HepG2 (cell line): ENCODE results near the gene MEGF6. TPM values are rescaled to one million over a fixed set of nuclear protein-coding genes. Genes with fewer than 3 reads are reported as not detected.
A peak's percentile ranks its signal among the peaks of the same experiment; 100 is the strongest.

Experiments
- ATAC-seq: fragments of 200-7000 bp; cut with Tn5 transposase; 3 replicates; pipeline ENCODE4 v1.9.1; 2020; ENCODE audit warnings: mild to moderate bottlenecking, moderate library complexity
- BruUV-seq: library from RNA; stranded (reverse); fragments of 400-500 nt; replicated peaks from 2 replicates; lab custom pipeline; 2021; lab: Mats Ljungman, UMichigan
- CTCF ChIA-PET: fragments of 300-600 bp; formaldehyde crosslinking; extraction: SDS; loops from one replicate; lab custom pipeline; 2021; ENCODE audit warnings: low total read pairs, inconsistent platforms, low intra/inter-chr PET ratio; lab: Yijun Ruan, JAX
- POLR2A ChIA-PET: fragments of 350-600 bp; sonication (Branson Sonifier 250); formaldehyde crosslinking; loops from one replicate; lab custom pipeline; 2020; ENCODE audit warnings: antibody characterized with exemption, inconsistent platforms; lab: Yijun Ruan, JAX
- DNase-seq: peaks from one replicate; pipeline ENCODE4 v3.0.0-alpha.2; 2015; ENCODE audit warnings: low spot score
- FAIRE-seq: peaks from 3 replicates; lab custom pipeline; 2011; peaks lifted over from hg19 to GRCh38; lab: Jason Lieb, UNC
- H2AFZ ChIP-seq: one replicate; pipeline ENCODE4 v1.6.1; 2011; ENCODE audit warnings: low read length, inconsistent platforms
- H3K27ac ChIP-seq: fragments of 300-600 bp; 3 replicates; pipeline ENCODE4 v1.8.0; 2011; ENCODE audit warnings: mixed run types, mild to moderate bottlenecking, mixed read lengths, low read length, inconsistent platforms; ENCODE audit not compliant: insufficient read depth; ENCODE audit errors: extremely low read length
- H3K27me3 ChIP-seq, 2 experiments: fragments of 200-600 bp in 1 of 2; 2 replicates in 1 of 2; 3 replicates in 1 of 2; pipeline versions ENCODE4 v1.6.0 to v1.8.0; 2011; ENCODE audit warnings: low read length in 2 of 2, mild to moderate bottlenecking in 2 of 2, moderate library complexity in 2 of 2, inconsistent platforms in 1 of 2; ENCODE audit not compliant: insufficient read depth in 2 of 2, control insufficient read depth in 1 of 2
- H3K36me3 ChIP-seq, 2 experiments: fragments of 200-600 bp in 1 of 2; replicated peaks in 1 of 2; 2 replicates in 1 of 2; 3 replicates in 1 of 2; pipeline versions ENCODE4 v1.5.1 to v1.8.0; 2011; ENCODE audit warnings: low read length in 2 of 2, inconsistent platforms in 1 of 2; ENCODE audit not compliant: insufficient read depth in 2 of 2, control insufficient read depth in 1 of 2
- H3K4me1 ChIP-seq: 2 replicates; pipeline ENCODE4 v1.5.1; 2012; ENCODE audit warnings: low read length, inconsistent platforms; ENCODE audit not compliant: insufficient read depth
- H3K4me2 ChIP-seq: 2 replicates; pipeline ENCODE4 v1.6.0; 2011; ENCODE audit warnings: low read depth, low read length, inconsistent platforms
- H3K4me3 ChIP-seq, 3 experiments: fragments of 200-600 bp in 1 of 3; sonication (generic), shearing (Covaris generic) in 1 of 3; replicated peaks in 1 of 3; 2 replicates each; pipeline ENCODE4 v1.5.1; 2011 to 2016; ENCODE audit warnings: low read length in 3 of 3, inconsistent platforms in 2 of 3, low read depth in 2 of 3, mild to moderate bottlenecking in 2 of 3, control low read depth in 1 of 3, mixed read lengths in 1 of 3; ENCODE audit not compliant: insufficient read depth in 1 of 3
- H3K79me2 ChIP-seq: one replicate; pipeline ENCODE4 v1.6.1; 2011; ENCODE audit warnings: low read length, inconsistent platforms; ENCODE audit not compliant: insufficient read depth
- H3K9ac ChIP-seq: 2 replicates; pipeline ENCODE4 v1.6.0; 2011; ENCODE audit warnings: mild to moderate bottlenecking, low read depth, low read length, inconsistent platforms; ENCODE audit not compliant: insufficient read depth
- H3K9me3 ChIP-seq: 2 replicates; pipeline ENCODE4 v1.5.1; 2012; ENCODE audit warnings: mild to moderate bottlenecking, low read length
- H4K20me1 ChIP-seq: 2 replicates; pipeline ENCODE4 v1.6.0; 2011; ENCODE audit warnings: inconsistent platforms, mild to moderate bottlenecking, low read length, moderate library complexity; ENCODE audit not compliant: insufficient read depth
- ADNP ChIP-seq: sonication (generic); formaldehyde crosslinking; IDR thresholded peaks from 2 replicates; pipeline ENCODE4 v1.4.0; 2020; ENCODE audit warnings: missing genetic modification reagents
- AGO2 ChIP-seq: fragments of 200-400 bp; formaldehyde crosslinking; optimal IDR thresholded peaks from 2 replicates; pipeline ENCODE3; 2017; ENCODE audit warnings: mild to moderate bottlenecking, low read depth, low read length, moderate library complexity
- ETV6 ChIP-seq: sonication (generic); formaldehyde crosslinking; conservative IDR thresholded peaks from 2 replicates; pipeline ENCODE4 v1.4.0; 2020; ENCODE audit warnings: missing genetic modification reagents
- HOXA7 ChIP-seq: sonication (generic); formaldehyde crosslinking; IDR thresholded peaks from 2 replicates; pipeline ENCODE4 v1.8.1; 2022; ENCODE audit warnings: mild to moderate bottlenecking, missing genetic modification reagents, moderate library complexity
- KDM2A ChIP-seq: sonication (generic); formaldehyde crosslinking; IDR thresholded peaks from 2 replicates; pipeline ENCODE4 v1.4.0; 2020; ENCODE audit warnings: low read depth, missing genetic modification reagents, borderline replicate concordance
- KLF13 ChIP-seq: sonication (generic); formaldehyde crosslinking; IDR thresholded peaks from 2 replicates; pipeline ENCODE4 v1.4.0; 2020; ENCODE audit warnings: mild to moderate bottlenecking, missing genetic modification reagents
- MED13 ChIP-seq: sonication (generic); formaldehyde crosslinking; IDR thresholded peaks from 2 replicates; pipeline ENCODE4 v1.5.0; 2020; ENCODE audit warnings: missing genetic modification reagents
- MLLT10 ChIP-seq: sonication (generic); formaldehyde crosslinking; IDR thresholded peaks from 2 replicates; pipeline ENCODE4 v1.4.0; 2020; ENCODE audit warnings: missing genetic modification reagents
- NFATC3 ChIP-seq: sonication (generic); formaldehyde crosslinking; IDR thresholded peaks from 2 replicates; pipeline ENCODE4 v1.5.1; 2020; ENCODE audit warnings: mild to moderate bottlenecking, missing genetic modification reagents
- SIX1 ChIP-seq: sonication (generic); formaldehyde crosslinking; IDR thresholded peaks from 2 replicates; pipeline ENCODE4 v1.4.0; 2020; ENCODE audit warnings: missing genetic modification reagents, borderline replicate concordance
- ZBTB4 ChIP-seq: sonication (generic); formaldehyde crosslinking; IDR thresholded peaks from 2 replicates; pipeline ENCODE4 v1.4.0; 2020; ENCODE audit warnings: missing genetic modification reagents, mild to moderate bottlenecking, borderline replicate concordance
- ZNF12 ChIP-seq: sonication (generic); formaldehyde crosslinking; IDR thresholded peaks from 2 replicates; pipeline ENCODE4 v1.5.0; 2020; ENCODE audit warnings: missing genetic modification reagents
- WGBS: methylation state at CpG from one replicate; pipeline ENCODE4 v1.1.6; 2017; ENCODE audit warnings: low lambda C conversion rate; 5-methylcytosine and 5-hydroxymethylcytosine counted together
- in situ Hi-C: cut with HindIII; loops from 2 replicates; pipeline ENCODE4 v1.10.0; 2017; ENCODE audit warnings: low pct_unique_long_range_greater_than_20kb; ENCODE audit not compliant: extremely low pct_ligation_motif_present
- intact Hi-C: fragments of 100-400 bp; cut with micrococcal nuclease; formaldehyde crosslinking; loops from one replicate; pipeline ENCODE4 v1.10.0; 2022; ENCODE audit not compliant: unreplicated experiment
- polyA plus RNA-seq, 8 experiments: library from polyadenylated mRNA; depleted of rRNA in 3 of 8; stranded (reverse) in 7 of 8; unstranded in 1 of 8; fragments of >200 nt; fragmentation: Illumina TruSeq in 4 of 8; extraction: Trizol in 4 of 8; gene quantifications; 2 replicates each; pipeline versions ENCODE4 v1.2.1 to v1.2.3, GENCODE V29; 2011 to 2016; ENCODE audit warnings: low read depth in 4 of 8, missing spikeins in 1 of 8, mixed read lengths in 1 of 8; ENCODE audit not compliant: insufficient read depth in 1 of 8
- total RNA-seq, 5 experiments: library from RNA; depleted of rRNA; stranded (reverse); fragments of >200 nt; fragmentation: Illumina TruSeq; extraction: Trizol; gene quantifications; 2 replicates each; pipeline ENCODE4 v1.2.3, GENCODE V29; 2016; ENCODE audit warnings: low read depth in 1 of 5
- TF ChIP-seq, protein P1 (sequence below): sonication (generic); formaldehyde crosslinking; IDR thresholded peaks from 2 replicates; pipeline ENCODE4 v1.4.0; 2020; ENCODE audit warnings: missing genetic modification reagents, borderline replicate concordance

The MEGF6 gene
- total and polyA plus RNA-seq, 2 of the 13 experiments (the other 11 are each of a cell fraction or from before 2014, with no cell fraction given) = 1.9 TPM

DNA sequence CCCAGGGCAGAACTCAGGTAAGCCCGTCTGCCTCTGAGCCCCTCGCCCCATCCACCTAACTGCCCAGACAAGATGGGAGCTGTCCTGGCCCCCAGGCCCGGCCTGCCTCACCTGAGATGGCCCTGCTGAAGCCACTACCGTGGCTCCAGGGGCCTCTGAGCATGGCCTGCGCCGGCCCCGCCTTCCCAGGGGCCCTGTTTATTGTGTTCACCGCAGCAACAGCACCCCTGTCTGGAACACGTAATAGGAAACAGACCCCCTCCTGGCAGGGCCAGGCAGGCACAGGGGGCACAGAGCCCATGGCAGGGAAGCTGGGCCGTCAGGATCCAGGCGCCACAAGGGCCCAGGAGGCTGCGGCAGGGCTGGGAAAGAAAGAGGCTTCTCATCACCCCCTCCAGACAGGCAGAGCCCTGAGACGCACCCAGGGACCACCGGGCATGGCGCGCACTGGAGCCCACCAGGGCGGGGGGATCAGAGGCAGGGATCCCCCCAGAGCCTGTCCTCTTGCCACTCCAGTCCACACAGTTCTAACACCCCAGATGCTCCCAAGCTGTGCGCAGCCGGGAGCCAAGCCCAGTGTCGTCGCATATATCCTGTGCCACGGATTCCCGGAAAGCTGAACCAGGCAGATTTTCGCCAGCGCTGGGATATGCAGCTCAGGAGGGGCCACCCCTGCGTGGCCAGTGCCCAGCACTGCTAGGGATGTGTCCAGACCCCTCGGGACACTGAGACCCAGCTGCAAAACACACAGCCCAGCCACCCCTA lies 94.2 kb downstream of the MEGF6 start:
- H3K9ac ChIP-seq = no peak overlapping the region
- FAIRE-seq (no peak), ATAC-seq (no peak), DNase-seq (no peak)
- H3K27me3 ChIP-seq = peaks cover 8 to 13% of the 10 kb centered on the region in 2 experiments; a peak in 4 of 5 replicates
- H3K27ac ChIP-seq = no peak overlapping the region
- 0 out of 2 replicates have a peak, but pooled peaks cover 4% of the 10 kb centered on the region for H4K20me1 ChIP-seq
- CTCF ChIA-PET = no interaction called here
- POLR2A ChIA-PET = no interaction called here
- H3K4me2 ChIP-seq = no peak overlapping the region
- intact Hi-C loops = no loop called here
- no peaks in the 10 kb centered on the region for H3K9me3 ChIP-seq
- H3K79me2 ChIP-seq = no peaks in the 10 kb centered on the region
- in situ Hi-C loops = no loop called here
- BruUV-seq = no TSS peak
- no CpG with 5 or more reads among the region's 27 CpGs for WGBS
- no peaks in the 10 kb centered on the region for H3K36me3 ChIP-seq
- H3K4me3 ChIP-seq = no peak overlapping the region
- no peak for TF ChIP-seq KDM2A (CRISPR knock-in tag)
- TF ChIP-seq ETV6 (CRISPR knock-in tag) = no peak
- peak; percentile 38 for TF ChIP-seq AGO2
- no peak for TF ChIP-seq MED13 (CRISPR knock-in tag)
- TF ChIP-seq, all 625 proteins: peak for 1
- H2AFZ ChIP-seq = no peak overlapping the region
- no peaks in the 10 kb centered on the region for H3K4me1 ChIP-seq

GRCh38 chr1:3516481-3516869 lies 94.8 kb downstream of the MEGF6 start:
- DNase-seq = no peak
- Histone ChIP-seq H3K4me1 (no peaks in the 10 kb centered on the region), H3K36me3 (no peaks in the 10 kb centered on the region), H2AFZ (no peak overlapping the region), H3K9me3 (no peaks in the 10 kb centered on the region), H3K9ac (no peak overlapping the region), H3K4me3 (no peak overlapping the region), H3K27me3 (peaks cover 7 to 10% of the 10 kb centered on the region in 2 experiments; a peak in 4 of 5 replicates), H3K4me2 (no peak overlapping the region), H3K27ac (no peak overlapping the region), H4K20me1 (0 out of 2 replicates have a peak, but pooled peaks cover 4% of the 10 kb centered on the region), H3K79me2 (no peaks in the 10 kb centered on the region)
- POLR2A ChIA-PET = no interaction called here
- no CpG with 5 or more reads among the region's 15 CpGs for WGBS
- FAIRE-seq = no peak
- no TSS peak for BruUV-seq
- CTCF ChIA-PET = no interaction called here
- no peak for ATAC-seq
- in situ Hi-C loops = no loop called here
- intact Hi-C loops = no loop called here
- no peak for TF ChIP-seq SIX1 (CRISPR knock-in tag)
- TF ChIP-seq, protein P1, sequence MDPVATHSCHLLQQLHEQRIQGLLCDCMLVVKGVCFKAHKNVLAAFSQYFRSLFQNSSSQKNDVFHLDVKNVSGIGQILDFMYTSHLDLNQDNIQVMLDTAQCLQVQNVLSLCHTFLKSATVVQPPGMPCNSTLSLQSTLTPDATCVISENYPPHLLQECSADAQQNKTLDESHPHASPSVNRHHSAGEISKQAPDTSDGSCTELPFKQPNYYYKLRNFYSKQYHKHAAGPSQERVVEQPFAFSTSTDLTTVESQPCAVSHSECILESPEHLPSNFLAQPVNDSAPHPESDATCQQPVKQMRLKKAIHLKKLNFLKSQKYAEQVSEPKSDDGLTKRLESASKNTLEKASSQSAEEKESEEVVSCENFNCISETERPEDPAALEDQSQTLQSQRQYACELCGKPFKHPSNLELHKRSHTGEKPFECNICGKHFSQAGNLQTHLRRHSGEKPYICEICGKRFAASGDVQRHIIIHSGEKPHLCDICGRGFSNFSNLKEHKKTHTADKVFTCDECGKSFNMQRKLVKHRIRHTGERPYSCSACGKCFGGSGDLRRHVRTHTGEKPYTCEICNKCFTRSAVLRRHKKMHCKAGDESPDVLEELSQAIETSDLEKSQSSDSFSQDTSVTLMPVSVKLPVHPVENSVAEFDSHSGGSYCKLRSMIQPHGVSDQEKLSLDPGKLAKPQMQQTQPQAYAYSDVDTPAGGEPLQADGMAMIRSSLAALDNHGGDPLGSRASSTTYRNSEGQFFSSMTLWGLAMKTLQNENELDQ (CRISPR knock-in tag) = no peak
- no peak for TF ChIP-seq NFATC3
- TF ChIP-seq ZBTB4 (CRISPR knock-in tag) = no peak
- no peak for TF ChIP-seq ZNF12 (CRISPR knock-in tag)
- no peak for TF ChIP-seq HOXA7 (CRISPR knock-in tag)
- TF ChIP-seq MLLT10 (CRISPR knock-in tag) = no peak
- TF ChIP-seq KLF13 (CRISPR knock-in tag) = no peak
- TF ChIP-seq ADNP (CRISPR knock-in tag) = no peak
